HEK293T (cell line): ENCODE data around the gene IMP3.

ENCODE experiments used
- CTCF ChIA-PET: fragments of 350-600 bp; formaldehyde crosslinking; extraction: SDS; loops from one replicate; lab custom pipeline; 2021; ENCODE audit warnings: antibody characterized with exemption, inconsistent platforms; lab: Yijun Ruan, JAX
- POLR2A ChIA-PET: fragments of 350-600 bp; formaldehyde crosslinking; extraction: SDS; loops from one replicate; lab custom pipeline; 2020; ENCODE audit warnings: antibody characterized with exemption, inconsistent platforms; lab: Yijun Ruan, JAX
- DNase-seq: peaks from one replicate; pipeline ENCODE4 v3.0.0; 2012; ENCODE audit warnings: mixed read lengths; ENCODE audit errors: extremely low spot score
- ARNT ChIP-seq: fragments of 450-650 bp; IDR thresholded peaks from 2 replicates; pipeline ENCODE4 v1.6.1; 2017; ENCODE audit warnings: mild to moderate bottlenecking
- BHLHE40 ChIP-seq: fragments of 450-650 bp; IDR thresholded peaks from 2 replicates; pipeline ENCODE4 v1.6.1; 2016; ENCODE audit warnings: mild to moderate bottlenecking, moderate library complexity, borderline replicate concordance
- CTBP1 ChIP-seq: fragments of 450-650 bp; IDR thresholded peaks from 2 replicates; pipeline ENCODE4 v1.6.1; 2016; ENCODE audit warnings: borderline replicate concordance
- ELF4 ChIP-seq: fragments of 450-650 bp; IDR thresholded peaks from 2 replicates; pipeline ENCODE4 v1.6.1; 2017; ENCODE audit warnings: antibody characterized with exemption
- FOXA1 ChIP-seq: fragments of 450-650 bp; IDR thresholded peaks from 2 replicates; pipeline ENCODE4 v1.6.1; 2016; ENCODE audit warnings: mild to moderate bottlenecking
- FOXK2 ChIP-seq: fragments of 450-650 bp; IDR thresholded peaks from 2 replicates; pipeline ENCODE4 v1.6.1; 2016; ENCODE audit warnings: mild to moderate bottlenecking
- FOXM1 ChIP-seq: fragments of 450-650 bp; IDR thresholded peaks from 2 replicates; pipeline ENCODE4 v1.6.1; 2017; ENCODE audit warnings: mild to moderate bottlenecking, borderline replicate concordance
- HDGF ChIP-seq: fragments of 450-650 bp; IDR thresholded peaks from 2 replicates; pipeline ENCODE4 v1.6.1; 2017; ENCODE audit warnings: antibody characterized with exemption, borderline replicate concordance
- L3MBTL2 ChIP-seq: fragments of 450-650 bp; conservative IDR thresholded peaks from 2 replicates; pipeline ENCODE4 v1.6.1; 2016; ENCODE audit warnings: mild to moderate bottlenecking
- LEF1 ChIP-seq: fragments of 450-650 bp; IDR thresholded peaks from 2 replicates; pipeline ENCODE4 v1.6.1; 2017; ENCODE audit warnings: mild to moderate bottlenecking, borderline replicate concordance
- NFRKB ChIP-seq: fragments of 450-650 bp; IDR thresholded peaks from 2 replicates; pipeline ENCODE4 v1.6.1; 2016; ENCODE audit warnings: mild to moderate bottlenecking, moderate library complexity
- SP1 ChIP-seq: fragments of 450-650 bp; IDR thresholded peaks from 2 replicates; pipeline ENCODE4 v1.6.1; 2017
- SUZ12 ChIP-seq: fragments of 450-650 bp; IDR thresholded peaks from 2 replicates; pipeline ENCODE4 v1.6.1; 2016; ENCODE audit warnings: mild to moderate bottlenecking
- TARDBP ChIP-seq: fragments of 450-650 bp; IDR thresholded peaks from 2 replicates; pipeline ENCODE4 v1.6.1; 2016
- ZNF384 ChIP-seq: fragments of 450-650 bp; IDR thresholded peaks from 2 replicates; pipeline ENCODE4 v1.6.1; 2016
- TF ChIP-seq, protein P1 (sequence below): fragments of 450-650 bp; IDR thresholded peaks from 2 replicates; pipeline ENCODE4 v1.6.1; 2016

The IMP3 gene

DNA sequence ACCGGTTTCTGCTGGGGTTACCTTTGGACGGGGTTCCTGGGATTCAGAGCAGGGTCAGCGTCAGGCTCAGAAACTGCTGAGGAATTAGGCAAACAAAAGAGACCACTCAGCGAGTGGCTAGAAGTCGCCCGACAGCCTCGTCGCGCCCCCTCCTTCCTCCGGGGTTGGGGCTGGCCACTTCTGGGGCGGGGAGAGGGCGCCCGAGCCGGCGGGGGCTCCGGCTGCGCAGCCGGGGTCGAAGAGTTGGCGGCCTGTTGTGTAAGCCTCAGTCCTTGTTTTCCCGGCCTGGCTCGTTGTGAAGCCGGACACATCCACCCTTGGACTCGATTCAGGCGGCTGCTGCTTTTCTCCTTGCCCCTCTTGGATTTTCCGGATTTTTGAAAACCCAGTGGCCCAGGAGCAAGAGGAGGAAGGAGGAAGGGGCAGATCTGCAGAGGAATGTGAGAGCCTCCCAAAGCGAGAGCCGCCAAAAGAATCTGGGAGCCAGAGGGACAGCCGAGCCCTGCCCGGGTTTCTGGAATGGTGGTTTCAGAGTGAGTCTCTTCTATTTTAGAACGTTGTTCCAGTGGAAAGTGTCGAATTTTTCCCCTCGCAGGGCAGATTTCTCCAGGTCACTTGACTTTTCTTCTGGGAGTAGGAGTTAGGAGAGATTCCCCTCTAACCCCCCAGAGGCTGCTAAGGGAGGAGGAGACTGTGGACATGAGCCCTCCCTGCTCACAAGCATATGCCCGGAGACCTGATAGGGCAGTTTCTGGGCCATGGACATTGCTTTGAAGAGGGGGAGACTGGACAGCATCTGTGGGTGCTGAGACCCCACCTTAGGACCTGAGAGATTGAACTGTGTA lies 8.4 kb upstream of the IMP3 start:
- TF ChIP-seq CTBP1 = no peak
- TF ChIP-seq ELF4 = no peak
- TF ChIP-seq ZNF384 = no peak
- TF ChIP-seq L3MBTL2 = no peak
- TF ChIP-seq, protein P1, sequence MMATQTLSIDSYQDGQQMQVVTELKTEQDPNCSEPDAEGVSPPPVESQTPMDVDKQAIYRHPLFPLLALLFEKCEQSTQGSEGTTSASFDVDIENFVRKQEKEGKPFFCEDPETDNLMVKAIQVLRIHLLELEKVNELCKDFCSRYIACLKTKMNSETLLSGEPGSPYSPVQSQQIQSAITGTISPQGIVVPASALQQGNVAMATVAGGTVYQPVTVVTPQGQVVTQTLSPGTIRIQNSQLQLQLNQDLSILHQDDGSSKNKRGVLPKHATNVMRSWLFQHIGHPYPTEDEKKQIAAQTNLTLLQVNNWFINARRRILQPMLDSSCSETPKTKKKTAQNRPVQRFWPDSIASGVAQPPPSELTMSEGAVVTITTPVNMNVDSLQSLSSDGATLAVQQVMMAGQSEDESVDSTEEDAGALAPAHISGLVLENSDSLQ = no peak
- no peak for TF ChIP-seq SP1
- no peak for TF ChIP-seq FOXM1
- TF ChIP-seq NFRKB = no peak
- no peak for TF ChIP-seq BHLHE40
- no peak for TF ChIP-seq LEF1
- no peak for TF ChIP-seq SUZ12
- no peak for TF ChIP-seq HDGF
- CTCF ChIA-PET = interaction anchor here (0.7 to 1.9 kb wide), 10 partner anchors 10 to 280 kb away, joined by 3 to 12 read pairs (median 4); partner anchors contain the start of genes MAN2C1, SIN3A and SNUPN
- peak; percentile 41 for DNase-seq

DNA sequence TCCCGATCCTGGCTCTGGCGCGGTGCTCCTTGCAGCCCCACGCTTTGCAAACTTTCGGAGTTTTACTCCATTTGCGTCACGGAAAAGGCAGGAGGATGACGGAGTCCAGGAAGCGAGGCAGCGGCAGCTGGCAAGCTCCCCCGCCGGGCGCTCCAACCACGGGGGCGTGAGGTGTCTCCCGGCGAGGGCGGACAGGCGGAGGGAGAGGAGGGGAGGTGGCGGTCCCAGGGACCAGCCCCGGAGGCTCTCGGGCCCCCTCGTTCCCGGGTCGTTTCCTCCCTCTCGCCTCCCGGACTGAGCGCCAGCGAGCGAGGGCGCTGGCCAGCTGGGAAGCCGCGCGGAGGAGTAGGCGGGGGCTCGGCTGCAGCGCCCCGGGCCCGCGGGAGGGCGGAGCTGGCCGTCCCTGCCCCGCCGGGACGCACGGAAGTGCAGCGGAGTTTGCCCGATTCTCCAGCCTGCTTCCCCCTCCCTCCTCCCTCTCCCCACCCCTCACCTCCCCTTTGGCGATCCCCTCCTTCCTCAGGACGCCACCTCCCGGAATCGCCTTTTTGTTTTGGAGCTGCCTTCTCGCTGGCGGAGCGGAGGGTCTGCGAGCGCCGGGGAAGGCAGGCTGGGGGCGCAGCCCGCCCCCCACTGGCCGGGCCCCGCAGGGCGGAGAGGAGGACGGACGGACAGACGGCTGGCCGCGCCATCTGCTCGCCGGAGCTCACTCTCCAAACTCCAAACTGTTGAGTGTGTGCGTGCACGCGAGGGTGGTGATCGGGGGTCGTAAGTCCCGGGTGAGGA lies 7.5 kb upstream of the IMP3 start, which contains the start of gene SNX33:
SNX33 (plus strand) TSS at position 543 of the 786 bp plus-strand sequence. CDS start 1,191 bp downstream, outside the sequence.
- peak; percentile 78 for DNase-seq
- ChIA-PET CTCF (interaction anchor here (0.7 to 1.9 kb wide), 13 partner anchors 9 to 341 kb away, joined by 3 to 12 read pairs (median 5); partner anchors contain the start of genes MAN2C1, SIN3A and SNUPN), POLR2A (interaction anchor here (0.8 to 5.4 kb wide), 19 partner anchors 7 to 279 kb away, joined by 3 to 37 read pairs (median 4); partner anchors contain the start of genes CSPG4, IMP3, MAN2C1 and PTPN9)
- TF ChIP-seq L3MBTL2 = peak; percentile 20; the same call in 1 of the 2 replicates
- TF ChIP-seq, protein P1 = no peak

More for the DNA sequence above, 8.4 kb upstream of the IMP3 start:
- POLR2A ChIA-PET = interaction anchor here (0.8 to 5.4 kb wide), 17 partner anchors 8 to 280 kb away, joined by 3 to 37 read pairs (median 4); partner anchors contain the start of genes CSPG4, IMP3, MAN2C1 and PTPN9

DNA sequence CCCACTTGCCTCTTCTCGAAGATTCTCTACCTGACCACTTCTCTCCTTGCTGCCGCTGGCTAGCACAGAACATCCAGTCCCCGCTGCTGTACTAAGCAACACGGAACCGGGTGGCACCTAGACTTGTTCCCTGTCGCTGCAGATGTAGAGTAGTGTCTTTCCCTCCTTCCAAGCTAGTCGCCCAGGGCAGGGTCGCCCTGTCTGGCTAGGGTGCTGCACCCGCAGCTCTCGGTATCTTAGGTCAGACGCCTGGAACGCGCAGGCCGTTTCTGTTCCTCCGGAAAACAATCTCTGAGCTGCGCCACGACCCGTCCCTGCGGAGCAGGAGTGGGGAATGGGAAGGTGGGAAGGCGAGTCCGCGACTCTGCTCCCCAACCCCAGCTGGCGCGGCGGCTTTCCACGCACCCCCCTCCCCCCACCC lies 6.9 kb upstream of the IMP3 start:
- CTCF ChIA-PET = interaction anchor here (0.6 to 1.9 kb wide), 10 partner anchors 15 to 551 kb away, joined by 3 to 12 read pairs (median 4); partner anchors contain the start of genes MAN2C1, SIN3A and SNUPN
- TF ChIP-seq ZNF384 = no peak
- TF ChIP-seq ARNT = no peak
- TF ChIP-seq TARDBP = no peak
- TF ChIP-seq L3MBTL2 = no peak
- TF ChIP-seq FOXA1 = no peak
- no peak for TF ChIP-seq HDGF
- TF ChIP-seq SP1 = no peak
- no peak for TF ChIP-seq FOXM1
- TF ChIP-seq LEF1 = no peak
- TF ChIP-seq, protein P1 = no peak
- no peak for TF ChIP-seq CTBP1
- no peak for TF ChIP-seq FOXK2
- no peak for TF ChIP-seq BHLHE40
- TF ChIP-seq SUZ12 = no peak
- no peak for TF ChIP-seq NFRKB
- TF ChIP-seq ELF4 = no peak
- DNase-seq = peak; percentile 38
- POLR2A ChIA-PET = interaction anchor here (0.8 to 3.5 kb wide), 16 partner anchors 10 to 278 kb away, joined by 3 to 37 read pairs (median 4); partner anchors contain the start of genes CSPG4, MAN2C1, PTPN9 and SIN3A

DNA sequence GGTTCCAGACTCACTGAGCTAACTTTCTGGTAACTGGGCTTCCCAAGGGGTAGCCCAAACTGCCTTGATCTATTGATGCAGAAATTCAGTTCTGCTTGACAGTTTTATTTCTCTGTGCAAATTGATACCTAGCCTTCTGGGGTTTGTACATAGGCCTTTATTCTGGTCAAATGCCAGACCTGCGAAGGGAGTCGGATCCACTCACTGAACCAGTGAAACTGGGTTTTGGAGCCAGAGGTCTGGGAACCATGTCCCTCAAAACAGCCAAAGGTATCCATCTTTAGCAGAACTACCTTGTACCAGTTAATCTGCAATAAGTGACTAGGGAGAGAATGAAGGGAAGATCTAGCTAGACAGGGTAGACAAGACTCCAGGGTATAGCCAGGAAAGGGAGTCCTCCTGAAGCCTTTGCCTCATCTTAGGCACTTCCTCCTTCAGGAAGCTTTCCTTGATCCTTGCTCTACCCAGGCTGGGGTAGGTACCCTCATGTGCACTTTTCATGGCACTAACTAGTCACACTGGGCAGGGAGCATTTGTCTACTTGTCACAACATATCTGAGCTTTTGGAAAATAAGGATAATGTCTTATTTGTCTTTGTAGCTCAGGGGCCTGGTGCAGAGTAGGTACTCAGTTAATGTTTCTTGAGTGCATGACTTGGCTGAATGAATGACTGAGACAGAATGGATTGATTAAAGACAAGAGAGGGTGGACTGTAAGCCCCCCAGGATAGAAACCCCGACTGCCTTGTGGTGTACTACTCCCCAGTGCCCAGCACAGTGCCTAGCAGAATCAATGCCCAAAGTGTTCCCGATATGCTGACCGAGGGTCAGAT lies 6.3 kb upstream of the IMP3 start:
- no peak for TF ChIP-seq FOXA1
- no peak for TF ChIP-seq NFRKB
- TF ChIP-seq FOXM1 = no peak
- no peak for TF ChIP-seq LEF1
- TF ChIP-seq, protein P1 = no peak
- TF ChIP-seq TARDBP = no peak
- TF ChIP-seq BHLHE40 = no peak
- no peak for TF ChIP-seq SUZ12
- no peak for TF ChIP-seq CTBP1
- TF ChIP-seq HDGF = no peak
- TF ChIP-seq L3MBTL2 = no peak
- TF ChIP-seq FOXK2 = no peak
- no peak for TF ChIP-seq ZNF384
- no peak for TF ChIP-seq ELF4
- no peak for TF ChIP-seq SP1
- TF ChIP-seq ARNT = no peak
- no peak for DNase-seq
- CTCF ChIA-PET = interaction anchor here (0.6 to 1.8 kb wide), 4 partner anchors 50 to 550 kb away, joined by 3 to 12 read pairs (median 5); partner anchors contain the start of genes MAN2C1 and SIN3A
- POLR2A ChIA-PET = interaction anchor here (1.1 to 3.5 kb wide), 7 partner anchors 9 to 278 kb away, joined by 3 to 37 read pairs (median 18); partner anchors contain the start of genes MAN2C1, SIN3A and SNUPN
